GM12878 (cell line): ENCODE measurements around the gene CREB5. TPM values are rescaled to one million over a fixed set of nuclear protein-coding genes. Genes with fewer than 3 reads are reported as not detected.

Experiments
- ATAC-seq: fragments of 200-7000 bp; cut with Tn5 transposase; 3 replicates; pipeline ENCODE4 v1.9.1; 2020; ENCODE audit warnings: mild to moderate bottlenecking, moderate library complexity
- BruUV-seq: library from RNA; stranded (reverse); fragments of 400-500 nt; replicated peaks from 2 replicates; lab custom pipeline; 2021; lab: Mats Ljungman, UMichigan
- CTCF ChIA-PET: fragments of 300-600 bp; sonication (Branson Sonifier 250); formaldehyde crosslinking; extraction: SDS; loops from one replicate; lab custom pipeline; 2021; ENCODE audit warnings: inconsistent platforms; lab: Yijun Ruan, JAX
- POLR2A ChIA-PET: fragments of 350-600 bp; formaldehyde crosslinking; extraction: SDS; loops from one replicate; lab custom pipeline; 2021; ENCODE audit warnings: inconsistent platforms; lab: Charles Lee
- RAD21 ChIA-PET: fragments of 300-600 bp; sonication (Branson Sonifier 250); formaldehyde crosslinking; loops from one replicate; lab custom pipeline; 2023; ENCODE audit warnings: antibody characterized with exemption; ENCODE audit not compliant: unreplicated experiment; lab: Charles Lee
- SMC1A ChIA-PET: fragments of 300-600 bp; sonication (Branson Sonifier 250); formaldehyde crosslinking; loops from one replicate; lab custom pipeline; 2023; ENCODE audit not compliant: unreplicated experiment, uncharacterized antibody; lab: Charles Lee
- DNase-seq: peaks from one replicate; pipeline ENCODE4 v3.0.0-alpha.2; 2011; ENCODE audit warnings: low read depth, low spot score
- FAIRE-seq: peaks from 3 replicates; lab custom pipeline; 2011; peaks lifted over from hg19 to GRCh38; lab: Jason Lieb, UNC
- H2AFZ ChIP-seq: 2 replicates; pipeline ENCODE4 v1.6.0; 2011; ENCODE audit warnings: low read depth, low read length, control low read depth; ENCODE audit not compliant: control insufficient read depth
- H3K27ac ChIP-seq: 2 replicates; pipeline ENCODE4 v1.5.1; 2011; ENCODE audit warnings: control low read depth; ENCODE audit not compliant: control insufficient read depth, insufficient read depth
- H3K27me3 ChIP-seq, 2 experiments: replicated peaks in 1 of 2; 2 replicates each; pipeline versions ENCODE4 v1.6.0 to v1.6.1; 2011; ENCODE audit warnings: low read length in 1 of 2; ENCODE audit not compliant: control insufficient read depth in 2 of 2, insufficient read depth in 2 of 2
- H3K36me3 ChIP-seq, 2 experiments: 2 replicates each; pipeline ENCODE4 v1.5.1; 2011; ENCODE audit warnings: low read length in 1 of 2; ENCODE audit not compliant: control insufficient read depth in 2 of 2, insufficient read depth in 2 of 2
- H3K4me1 ChIP-seq: 2 replicates; pipeline ENCODE4 v1.6.1; 2011; ENCODE audit warnings: mild to moderate bottlenecking, low read length, moderate library complexity, mixed read lengths; ENCODE audit not compliant: control insufficient read depth, insufficient read depth
- H3K4me2 ChIP-seq: 2 replicates; pipeline ENCODE4 v1.6.0; 2011; ENCODE audit warnings: control low read depth; ENCODE audit not compliant: control insufficient read depth, insufficient read depth
- H3K4me3 ChIP-seq: fragments of 200-600 bp; sonication (generic); 2 replicates; pipeline ENCODE4 v1.5.1; 2016
- H3K79me2 ChIP-seq: 2 replicates; pipeline ENCODE4 v1.6.0; 2011; ENCODE audit warnings: low read length; ENCODE audit not compliant: control insufficient read depth, insufficient read depth
- H3K9ac ChIP-seq: 2 replicates; pipeline ENCODE4 v1.8.0; 2011; ENCODE audit warnings: low read length, control low read depth, mixed read lengths; ENCODE audit not compliant: control insufficient read depth, insufficient read depth
- H3K9me3 ChIP-seq: replicated peaks from 3 replicates; pipeline ENCODE4 v1.5.1; 2011; ENCODE audit warnings: mild to moderate bottlenecking, low read length; ENCODE audit not compliant: control insufficient read depth, insufficient read depth
- H4K20me1 ChIP-seq: 2 replicates; pipeline ENCODE4 v1.6.0; 2011; ENCODE audit not compliant: control insufficient read depth, insufficient read depth
- ASH2L ChIP-seq: fragments of 300-600, 200-600 bp; sonication (generic); IDR thresholded peaks from 2 replicates; pipeline ENCODE4 v1.6.1; 2017; ENCODE audit warnings: low read depth, mild to moderate bottlenecking, borderline replicate concordance
- ATF2 ChIP-seq: IDR thresholded peaks from 2 replicates; pipeline ENCODE4 v1.6.1; 2012; ENCODE audit warnings: low read length, inconsistent platforms
- ATF7 ChIP-seq: fragments of 450-650 bp; IDR thresholded peaks from 2 replicates; pipeline ENCODE4 v1.6.1; 2016; ENCODE audit warnings: low read depth, mild to moderate bottlenecking
- CREB1 ChIP-seq: IDR thresholded peaks from 2 replicates; pipeline ENCODE4 v1.6.1; 2012; ENCODE audit warnings: low read depth, mild to moderate bottlenecking, inconsistent platforms
- EED ChIP-seq: sonication (generic); IDR thresholded peaks from 2 replicates; pipeline ENCODE4 v1.6.1; 2016; ENCODE audit warnings: antibody characterized with exemption, low read depth
- EGR1 ChIP-seq, 2 experiments: IDR thresholded peaks; 1 replicate in 1 of 2; 2 replicates in 1 of 2; pipeline ENCODE4 v1.6.1; 2011 to 2012; ENCODE audit warnings: low read depth in 2 of 2, low read length in 2 of 2, borderline replicate concordance in 1 of 2, mild to moderate bottlenecking in 1 of 2, moderate library complexity in 1 of 2
- FOXM1 ChIP-seq: IDR thresholded peaks from 2 replicates; pipeline ENCODE4 v1.6.1; 2012; ENCODE audit warnings: low read depth, mild to moderate bottlenecking, inconsistent platforms, low read length, moderate library complexity
- IKZF1 ChIP-seq: fragments of 450-650 bp; conservative IDR thresholded peaks from 2 replicates; pipeline ENCODE4 v1.6.1; 2017; ENCODE audit warnings: antibody characterized with exemption, mild to moderate bottlenecking
- IKZF2 ChIP-seq, 2 experiments: fragments of 450-650 bp; IDR thresholded peaks; 2 replicates each; pipeline ENCODE4 v1.6.1; 2017; ENCODE audit warnings: mild to moderate bottlenecking in 2 of 2, moderate library complexity in 2 of 2
- KDM1A ChIP-seq: fragments of 200-600 bp; sonication (generic); IDR thresholded peaks from 2 replicates; pipeline ENCODE4 v1.6.1; 2016; ENCODE audit warnings: borderline replicate concordance
- MTA2 ChIP-seq: fragments of 450-650 bp; IDR thresholded peaks from 2 replicates; pipeline ENCODE4 v1.6.1; 2016; ENCODE audit warnings: low read depth, mild to moderate bottlenecking, moderate library complexity
- NFIC ChIP-seq: IDR thresholded peaks from 2 replicates; pipeline ENCODE4 v1.6.1; 2012; ENCODE audit warnings: low read depth, mild to moderate bottlenecking, inconsistent platforms, low read length, moderate library complexity
- NFXL1 ChIP-seq: fragments of 450-650 bp; IDR thresholded peaks from 2 replicates; pipeline ENCODE4 v1.6.1; 2017; ENCODE audit warnings: antibody characterized with exemption, mild to moderate bottlenecking, borderline replicate concordance
- PKNOX1 ChIP-seq: fragments of 450-650 bp; IDR thresholded peaks from 2 replicates; pipeline ENCODE4 v1.6.1; 2016; ENCODE audit warnings: mild to moderate bottlenecking
- SMAD1 ChIP-seq: fragments of 450-650 bp; IDR thresholded peaks from 2 replicates; pipeline ENCODE4 v1.6.1; 2018; ENCODE audit warnings: mild to moderate bottlenecking, low read depth; ENCODE audit not compliant: partially characterized antibody
- SPI1 ChIP-seq: IDR thresholded peaks from 2 replicates; pipeline ENCODE4 v1.6.1; 2011; ENCODE audit warnings: low read depth, mild to moderate bottlenecking, low read length, moderate library complexity, borderline replicate concordance; ENCODE audit not compliant: insufficient read depth
- TCF7 ChIP-seq: IDR thresholded peaks from 2 replicates; pipeline ENCODE4 v1.6.1; 2014; ENCODE audit warnings: antibody characterized with exemption, borderline replicate concordance
- ZBTB40 ChIP-seq: fragments of 450-650 bp; IDR thresholded peaks from 2 replicates; pipeline ENCODE4 v1.6.1; 2016; ENCODE audit warnings: mild to moderate bottlenecking, moderate library complexity, borderline replicate concordance
- WGBS: methylation state at CpG from one replicate; pipeline ENCODE4 v1.1.6; 2016; ENCODE audit warnings: low lambda C conversion rate; ENCODE audit not compliant: insufficient replicate concordance, insufficient coverage; ENCODE audit errors: missing lambda C conversion rate; 5-methylcytosine and 5-hydroxymethylcytosine counted together
- in situ Hi-C: fragments of 300-500 bp; cut with MboI; formaldehyde crosslinking; loops from 9 replicates; pipeline ENCODE4 v1.14.3; 2018; ENCODE audit warnings: mixed read lengths
- intact Hi-C: fragments of 100-400 bp; cut with micrococcal nuclease; formaldehyde crosslinking; loops from one replicate; pipeline ENCODE4 v1.14.2; 2022; ENCODE audit not compliant: unreplicated experiment
- polyA plus RNA-seq, 11 experiments: library from polyadenylated mRNA; depleted of rRNA in 4 of 11; unstranded in 6 of 11; stranded (reverse) in 5 of 11; fragments of >200 nt; fragmentation: Nextera tagmentation in 4 of 11; fragmentation: Illumina TruSeq in 1 of 11; extraction: Ambion mirVana in 4 of 11; extraction: Trizol in 1 of 11; gene quantifications; 1 replicate in 1 of 11; 2 replicates in 10 of 11; pipeline versions ENCODE4 v1.2.1 to v1.2.3, GENCODE V29; 2011 to 2016; ENCODE audit warnings: inconsistent platforms in 2 of 11, missing spikeins in 2 of 11, low read depth in 1 of 11
- total RNA-seq, 4 experiments: library from RNA; depleted of rRNA in 3 of 4; stranded (reverse); fragments of >200 nt in 3 of 4; fragmentation: Illumina TruSeq in 1 of 4; extraction: Trizol in 1 of 4; gene quantifications; 2 replicates each; pipeline versions ENCODE4 v1.2.1 to v1.2.3, GENCODE V29; 2013 to 2021

The CREB5 gene
- total and polyA plus RNA-seq, 10 of the 15 experiments (the other 5 are each of a cell fraction or from before 2014, with no cell fraction given) = 12.9 to 74.1 (median 53.0) TPM

- H3K4me3 ChIP-seq = no peak overlapping the region
- in situ Hi-C loops (no loop called here), intact Hi-C loops (no loop called here)
- H3K27ac ChIP-seq = no peak overlapping the region
- no peaks in the 10 kb centered on the region for H3K9me3 ChIP-seq
- DNase-seq (no peak), FAIRE-seq (no peak), ATAC-seq (peak; percentile 64)
- no peak overlapping the region for H2AFZ ChIP-seq
- ChIA-PET POLR2A (interaction anchor here (0.6 kb wide), 1 partner anchor 42 kb away, joined by 3 read pairs; no protein-coding TSS in a partner anchor), SMC1A (interaction anchor here (0.7 kb wide), 1 partner anchor 100 kb away, joined by 3 read pairs; no protein-coding TSS in a partner anchor), RAD21 (no interaction called here), CTCF (no interaction called here)
- H3K27me3 ChIP-seq = no peaks in the 10 kb centered on the region
- H4K20me1 ChIP-seq = no peaks in the 10 kb centered on the region
- no peak overlapping the region for H3K4me2 ChIP-seq
- 46% methylated on average over 4 of the region's 4 CpGs for WGBS
- TF ChIP-seq ATF7 (peak; percentile 84), NFXL1 (no peak), IKZF1 (peak; percentile 55; the same call in 1 of the 2 replicates), EGR1 (IDR thresholded peaks at IDR 0.05; ENCODE audit: borderline replicate concordance in 1 of 2, low read depth in 2 of 2, low read length in 2 of 2) (no peak), ATF2 (0 out of 2 replicates have a peak, but pooled peaks have one; percentile 33), PKNOX1 (peak; percentile 78), FOXM1 (no peak), CREB1 (peak; percentile 65; the same call in 1 of the 2 replicates), SPI1 (peak; percentile 66), TCF7 (0 out of 2 replicates have a peak, but pooled peaks have one; percentile 9), KDM1A (no peak), MTA2 (peak; percentile 40; the same call in 1 of the 2 replicates), SMAD1 (no peak), IKZF2 (IDR thresholded peaks at IDR 0.05) (peak; percentile 42 to 51), ASH2L (no peak), ZBTB40 (no peak), EED (peak; percentile 65; the same call in 1 of the 2 replicates), NFIC (peak; percentile 56; the same call in 1 of the 2 replicates)
- no peaks in the 10 kb centered on the region for H3K36me3 ChIP-seq
- no peaks in the 10 kb centered on the region for H3K79me2 ChIP-seq
- H3K4me1 ChIP-seq = no peaks in the 10 kb centered on the region
- H3K9ac ChIP-seq = no peak overlapping the region
- BruUV-seq = no TSS peak
Observed at GRCh38 chr7:28423918-28424514, 11.7 kb downstream of the CREB5 start.
